M059J (cell line): ENCODE measurements around the gene GPC5. TPM values are rescaled to one million over a fixed set of nuclear protein-coding genes. Genes with fewer than 3 reads are reported as not detected.

ENCODE experiments used
- DNase-seq: peaks from one replicate; pipeline ENCODE4 v3.0.0-alpha.2; 2012; ENCODE audit warnings: low read depth
- total RNA-seq: library from RNA; depleted of rRNA; stranded (reverse); fragments of >200 nt; shearing (Covaris generic); gene quantifications from 2 replicates; pipeline ENCODE4 v1.2.3, GENCODE V29; 2014

Gene GPC5
- total RNA-seq, 1 experiment from 2014 or later, result 0.25 TPM

GRCh38 chr13:92346046-92346445 is 947.6 kb downstream of the GPC5 start:
- no peak for DNase-seq

GRCh38 chr13:92354583-92354982 is 956.2 kb downstream of the GPC5 start:
- DNase-seq, result peak; percentile 1

DNA sequence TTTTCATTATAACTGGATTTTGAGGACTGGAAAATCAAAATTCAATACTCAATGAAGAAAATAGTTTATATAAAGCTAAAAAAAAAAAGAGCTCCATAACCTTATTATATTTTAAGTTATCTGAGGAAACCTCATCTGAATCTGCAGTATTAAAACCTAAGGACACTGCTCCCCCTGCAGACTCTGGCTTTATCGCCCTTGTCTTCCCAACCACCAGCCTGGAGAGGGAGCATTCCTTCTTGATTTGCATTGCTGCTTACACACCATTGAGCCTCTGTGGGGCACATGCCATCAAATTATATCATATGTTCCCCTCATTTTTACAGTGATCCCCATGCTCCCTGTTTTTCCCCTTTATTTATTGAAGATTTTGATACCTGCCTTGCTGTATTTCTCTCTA is 956.8 kb downstream of the GPC5 start:
- DNase-seq, result peak; percentile 12

DNA sequence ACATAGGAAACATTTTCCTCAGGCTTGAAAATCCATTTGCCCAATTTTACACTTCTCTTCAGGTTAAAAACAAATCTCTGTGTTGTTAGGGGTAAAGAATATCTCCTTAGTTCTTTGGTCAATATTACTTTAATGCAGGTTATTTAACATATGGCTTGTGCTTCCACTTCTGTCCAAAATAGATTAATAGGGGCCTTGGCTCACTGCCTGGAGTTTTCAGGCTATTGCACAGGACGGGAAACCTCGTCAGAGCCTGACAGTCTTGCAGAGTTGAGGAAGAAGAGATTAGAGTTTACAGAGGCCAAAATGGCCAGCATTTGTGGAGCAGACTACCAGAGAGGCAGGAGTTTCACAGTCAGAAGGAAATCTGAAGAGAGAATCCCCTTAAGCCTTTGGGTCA is 964.3 kb downstream of the GPC5 start:
- DNase-seq, result no peak

- DNase-seq, result no peak
These were observed 967.5 kb downstream of the GPC5 start for GRCh38 chr13:92365904-92366303.

DNA sequence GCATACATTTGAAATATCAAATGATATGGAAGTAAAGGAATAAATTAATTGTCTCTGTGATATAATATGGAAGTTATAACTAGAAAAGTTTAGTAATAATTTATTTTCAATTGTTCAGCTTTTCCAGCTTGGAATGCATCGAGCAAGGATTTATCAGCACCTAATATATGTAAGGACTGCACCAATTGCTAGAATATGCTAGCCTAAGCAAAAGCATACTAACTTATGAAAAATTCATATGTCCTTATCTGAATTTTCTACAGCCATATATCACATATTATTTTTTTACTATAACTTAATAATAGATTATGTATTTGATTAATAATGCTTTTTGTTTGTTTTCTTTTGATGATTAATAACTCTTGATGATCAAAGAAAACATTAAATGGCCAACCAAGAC is 979.0 kb downstream of the GPC5 start:
- DNase-seq, result no peak

GRCh38 chr13:92379371-92379770 is 981.0 kb downstream of the GPC5 start:
- no peak for DNase-seq

DNA sequence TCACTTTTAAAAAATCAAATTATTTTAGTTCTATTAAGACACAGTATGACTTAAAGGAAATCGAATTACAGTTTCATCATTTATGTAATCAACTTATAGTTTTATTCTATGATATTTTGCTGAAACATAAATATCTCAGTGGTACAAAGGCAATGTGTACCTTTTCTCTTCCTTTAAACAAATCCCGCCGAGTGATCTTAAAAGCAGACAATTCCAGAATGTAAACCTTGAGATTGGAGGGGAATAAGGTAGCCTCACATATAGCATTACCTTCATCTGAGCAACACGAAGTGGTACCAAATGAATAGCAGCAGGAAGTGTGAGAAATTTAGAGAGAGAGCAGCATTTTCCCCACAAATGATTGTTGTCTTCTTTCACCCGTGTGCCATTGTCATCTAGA is 986.0 kb downstream of the GPC5 start:
- no peak for DNase-seq

DNA sequence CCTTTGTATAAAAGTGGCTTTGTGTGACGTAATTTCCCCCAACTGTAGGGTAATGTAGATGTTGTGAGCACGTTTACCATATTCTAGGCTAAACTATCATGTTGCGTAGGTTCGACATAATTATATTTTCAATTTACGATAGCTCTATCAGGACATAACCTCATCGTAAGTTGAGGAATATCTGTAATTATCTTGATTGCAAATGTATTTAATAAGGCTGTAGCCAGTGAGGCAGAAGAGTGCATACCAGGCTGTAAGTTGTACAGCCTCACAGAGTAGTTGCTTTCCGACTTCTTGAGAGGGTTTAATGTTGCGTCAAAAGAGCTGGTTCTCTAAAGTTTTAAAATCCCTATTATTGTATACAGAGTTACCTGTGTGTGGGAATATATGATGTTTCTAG is 988.8 kb downstream of the GPC5 start:
- no peak for DNase-seq

- DNase-seq, result peak; percentile 0
These were observed 991.8 kb downstream of the GPC5 start for GRCh38 chr13:92390217-92390616.

- no peak for DNase-seq
These were observed 1005.2 kb downstream of the GPC5 start for GRCh38 chr13:92403606-92404005.

- DNase-seq, result no peak
These were observed 1009.4 kb downstream of the GPC5 start for GRCh38 chr13:92407858-92408257.

- no peak for DNase-seq
These were observed 1014.1 kb downstream of the GPC5 start for GRCh38 chr13:92412481-92412880.

DNA sequence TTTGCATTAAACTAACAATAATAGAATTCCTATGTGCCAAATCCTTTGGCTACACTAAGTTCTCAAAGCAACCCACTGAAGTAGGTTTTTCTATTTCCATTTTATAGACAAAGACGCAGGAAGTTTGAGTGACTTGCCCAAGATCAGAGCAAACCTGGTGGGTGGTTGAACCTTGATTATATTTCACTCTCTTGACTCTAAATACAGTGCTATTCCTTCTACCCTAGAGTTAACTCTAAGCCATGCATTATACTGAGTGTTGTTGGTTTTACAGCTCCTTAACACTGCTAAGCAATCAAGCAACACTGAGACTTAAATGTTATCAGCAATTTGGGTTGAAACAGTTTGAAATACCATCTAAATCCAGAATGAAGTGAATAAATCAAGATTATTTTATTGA is 1014.6 kb downstream of the GPC5 start:
- no peak for DNase-seq

- DNase-seq, result no peak
These were observed 1015.0 kb downstream of the GPC5 start for GRCh38 chr13:92413452-92413851.

- no peak for DNase-seq
These were observed 1016.4 kb downstream of the GPC5 start for GRCh38 chr13:92414851-92415250.

GRCh38 chr13:92415781-92416180 is 1017.4 kb downstream of the GPC5 start:
- DNase-seq, result no peak

- DNase-seq, result no peak
These were observed 1020.5 kb downstream of the GPC5 start for GRCh38 chr13:92418818-92419412.

- no peak for DNase-seq
These were observed 1030.8 kb downstream of the GPC5 start for GRCh38 chr13:92429231-92429630.

DNA sequence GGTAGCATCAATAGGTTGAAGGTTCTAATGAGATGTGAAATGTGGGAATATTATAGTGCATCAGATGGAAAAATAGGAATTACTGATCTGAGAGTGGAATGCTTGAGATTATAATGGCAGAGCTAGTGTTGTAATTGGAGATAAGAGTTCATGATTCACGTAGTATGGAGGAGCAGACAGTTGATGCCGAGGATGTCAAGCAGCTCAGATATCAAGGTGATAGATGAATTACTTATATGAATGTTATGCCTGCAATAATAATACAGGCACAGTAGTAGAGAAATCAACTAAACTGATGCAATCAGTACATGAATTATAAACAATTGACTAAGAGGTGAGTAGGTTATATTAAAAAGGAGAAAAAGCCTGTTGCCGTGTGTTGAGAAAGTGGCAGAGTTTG is 1035.0 kb downstream of the GPC5 start:
- DNase-seq, result no peak

DNA sequence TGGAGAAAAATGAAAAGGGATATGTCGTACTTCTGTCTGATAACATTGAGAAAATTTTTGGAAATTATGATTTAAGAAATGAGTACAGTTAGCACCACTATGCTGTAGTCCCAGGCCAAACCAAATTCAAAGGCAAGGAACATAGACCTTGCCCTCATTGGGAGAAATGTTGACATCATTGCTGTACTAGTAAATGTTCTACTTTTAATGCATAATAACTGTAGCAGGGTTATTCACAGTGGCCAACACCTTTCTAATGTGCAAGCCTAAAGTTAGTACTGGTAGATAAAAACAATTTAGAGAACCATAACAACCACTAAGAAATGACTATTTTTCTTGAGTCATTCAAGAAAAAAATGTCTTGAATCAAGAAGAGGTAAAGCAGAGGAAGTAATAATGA is 1035.5 kb downstream of the GPC5 start:
- DNase-seq, result no peak

DNA sequence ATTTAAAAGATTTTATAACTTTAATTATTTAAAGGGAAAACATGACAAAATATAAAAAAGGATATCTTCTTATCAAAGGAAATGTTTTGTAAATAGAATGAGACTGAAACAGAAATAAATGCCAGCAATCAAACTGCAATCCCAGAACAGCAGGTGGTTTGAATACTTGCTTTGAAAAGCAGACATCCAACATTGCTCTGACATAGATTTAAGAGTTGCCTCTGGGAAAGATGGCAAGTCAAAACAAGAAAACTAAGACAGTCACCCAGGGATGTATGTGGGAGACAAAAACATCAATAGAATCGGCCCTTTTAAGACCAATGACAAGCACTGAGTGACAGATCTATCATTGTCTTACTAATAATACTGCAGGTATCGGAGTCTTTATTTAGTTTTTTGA is 1038.5 kb downstream of the GPC5 start:
- no peak for DNase-seq

DNA sequence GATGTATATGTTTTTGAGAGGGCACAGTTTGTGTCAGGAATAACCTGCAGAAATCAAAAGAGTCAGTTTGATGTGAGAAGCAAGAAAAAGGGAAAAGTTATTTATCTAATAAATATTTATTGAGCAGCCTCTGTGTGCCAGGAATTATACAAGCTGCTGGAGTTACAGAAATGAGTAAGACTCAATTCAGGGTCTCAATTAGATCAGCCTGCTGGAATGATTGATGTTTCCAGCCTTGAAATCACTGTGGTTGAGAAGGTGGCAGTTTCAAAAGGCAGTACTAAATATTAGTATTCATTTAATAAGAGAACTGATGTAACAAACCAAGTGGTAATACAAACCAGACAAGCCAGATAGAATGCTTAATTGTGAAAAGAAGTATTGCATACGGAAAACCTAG is 1045.8 kb downstream of the GPC5 start:
- no peak for DNase-seq

- no peak for DNase-seq
These were observed 1052.6 kb downstream of the GPC5 start for GRCh38 chr13:92451060-92451459.

DNA sequence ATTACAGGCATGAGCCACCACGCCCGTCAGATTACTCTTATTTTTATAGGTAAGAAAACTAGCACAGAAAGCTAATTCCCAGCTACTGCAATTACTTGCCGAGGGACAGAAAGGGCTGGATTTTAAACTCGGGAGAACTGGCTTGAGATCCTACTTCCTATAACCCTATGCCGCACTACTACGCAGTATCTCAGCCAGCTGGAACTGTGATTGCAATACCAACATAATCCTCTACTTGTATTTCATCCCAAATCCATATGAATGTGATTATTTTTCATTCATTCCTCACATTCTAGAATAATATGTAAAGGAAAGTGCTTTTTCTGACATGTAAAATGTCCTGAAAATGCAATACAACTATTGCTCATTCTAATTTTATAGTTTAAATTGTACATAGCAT is 1054.4 kb downstream of the GPC5 start:
- DNase-seq, result no peak
